HFFc6 (cell line): Measurements from ENCODE around the gene SLC22A23. TPM values are rescaled to one million over a fixed set of nuclear protein-coding genes. Genes with fewer than 3 reads are reported as not detected.
A peak's percentile ranks its signal among the peaks of the same experiment; 100 is the strongest.

ENCODE experiments used
- DNase-seq: peaks from one replicate; pipeline ENCODE4 v3.0.0-alpha.2; 2018
- H3K27ac Mint-ChIP-seq: 2 replicates; pipeline ENCODE4 v1.8.0; 2020; ENCODE audit warnings: mild to moderate bottlenecking, mixed read lengths
- H3K27me3 Mint-ChIP-seq: 2 replicates; pipeline ENCODE4 v1.8.0; 2021; ENCODE audit warnings: mild to moderate bottlenecking, moderate library complexity, mixed read lengths; ENCODE audit not compliant: insufficient read depth
- H3K36me3 Mint-ChIP-seq: 2 replicates; pipeline ENCODE4 v1.8.0; 2021; ENCODE audit warnings: low read depth, mixed read lengths
- H3K4me1 Mint-ChIP-seq: 2 replicates; pipeline ENCODE4 v1.8.0; 2020; ENCODE audit warnings: low read depth, mixed read lengths
- H3K4me3 Mint-ChIP-seq: 2 replicates; pipeline ENCODE4 v1.8.0; 2020; ENCODE audit warnings: mild to moderate bottlenecking, moderate library complexity, mixed read lengths
- H3K9me3 Mint-ChIP-seq: 2 replicates; pipeline ENCODE4 v1.8.0; 2020; ENCODE audit warnings: mild to moderate bottlenecking, mixed read lengths
- CTCF ChIP-seq: fragments of 200-600 bp; sonication (generic); IDR thresholded peaks from 2 replicates; pipeline ENCODE4 v1.5.0; 2021; ENCODE audit warnings: antibody characterized with exemption, mild to moderate bottlenecking
- total RNA-seq, 6 experiments: library from RNA; stranded (reverse); fragmentation: NEBNext Ultra II Directional; extraction: Animal tissue kit (Norgen Biotek cat#: 25700); gene quantifications; 2 replicates in 1 of 6; 3 replicates in 5 of 6; pipeline ENCODE4 v1.2.3, GENCODE V29; 2021

Gene SLC22A23
- total RNA-seq, 6 experiments from 2014 or later = 0.10 to 0.55 (median 0.21) TPM

DNA sequence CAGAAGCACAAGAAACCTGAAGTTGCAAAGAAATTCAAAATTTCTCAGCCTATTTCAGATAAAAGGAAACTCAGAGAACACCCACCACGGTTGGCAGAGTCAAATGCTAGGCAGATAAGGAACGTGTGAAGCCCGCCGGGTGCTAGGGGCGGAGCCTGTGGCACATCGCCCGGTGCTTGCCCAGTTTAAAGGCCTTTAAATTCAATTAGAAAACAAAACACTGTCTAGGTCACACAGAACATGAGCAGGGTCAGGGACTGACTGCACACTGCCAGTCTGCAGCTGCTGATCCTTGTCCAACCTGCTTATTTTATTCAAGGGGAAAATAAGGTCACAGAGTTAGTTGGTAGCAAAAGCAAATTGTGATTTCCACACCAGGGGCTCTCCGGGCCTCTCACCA lies 122.3 kb downstream of the SLC22A23 start:
- Mint-ChIP-seq H3K27me3 (peaks cover 41% of the 10 kb centered on the region), H3K4me1 (peaks cover 7% of the 10 kb centered on the region; the same call in 1 of the 2 replicates), H3K4me3 (no peak overlapping the region), H3K27ac (no peak overlapping the region), H3K9me3 (no peaks in the 10 kb centered on the region), H3K36me3 (no peaks in the 10 kb centered on the region)
- TF ChIP-seq CTCF = no peak
- no peak for DNase-seq

DNA sequence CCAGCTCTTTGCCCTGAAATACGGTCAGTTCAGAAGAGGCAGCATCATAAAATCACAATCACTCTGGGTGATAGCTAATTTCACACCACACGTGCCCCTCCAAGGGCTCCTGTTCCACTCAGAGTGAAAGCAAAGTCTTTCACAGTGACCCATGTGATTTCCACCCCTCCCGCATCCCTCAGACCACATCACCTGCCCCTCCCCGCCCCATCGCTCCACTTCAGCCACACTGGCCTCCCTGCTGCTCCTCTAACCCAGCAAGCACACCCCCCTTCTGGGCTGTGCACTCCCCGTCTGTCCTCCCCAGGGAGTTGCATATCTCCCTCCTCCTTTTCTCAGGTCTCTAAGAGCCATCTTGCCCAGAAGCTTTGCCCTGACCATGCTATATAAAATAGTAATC lies 123.6 kb downstream of the SLC22A23 start:
- Mint-ChIP-seq H3K36me3 (no peaks in the 10 kb centered on the region), H3K4me3 (no peak overlapping the region), H3K27ac (no peak overlapping the region), H3K27me3 (peaks cover 37% of the 10 kb centered on the region), H3K9me3 (no peaks in the 10 kb centered on the region), H3K4me1 (peaks cover 7% of the 10 kb centered on the region; the same call in 1 of the 2 replicates)
- no peak for DNase-seq
- no peak for TF ChIP-seq CTCF

- H3K9me3 Mint-ChIP-seq = no peaks in the 10 kb centered on the region
- H3K4me3 Mint-ChIP-seq = no peak overlapping the region
- TF ChIP-seq CTCF = no peak
- no peaks in the 10 kb centered on the region for H3K36me3 Mint-ChIP-seq
- H3K4me1 Mint-ChIP-seq = no peaks in the 10 kb centered on the region
- peaks cover 41% of the 10 kb centered on the region for H3K27me3 Mint-ChIP-seq
- no peak overlapping the region for H3K27ac Mint-ChIP-seq
- no peak for DNase-seq
Observed at GRCh38 chr6:3331971-3332370, 124.9 kb downstream of the SLC22A23 start.

- no peaks in the 10 kb centered on the region for H3K4me1 Mint-ChIP-seq
- no peak overlapping the region for H3K4me3 Mint-ChIP-seq
- H3K27me3 Mint-ChIP-seq = peaks cover 41% of the 10 kb centered on the region
- H3K27ac Mint-ChIP-seq = no peak overlapping the region
- DNase-seq = no peak
- no peaks in the 10 kb centered on the region for H3K9me3 Mint-ChIP-seq
- no peak for TF ChIP-seq CTCF
- H3K36me3 Mint-ChIP-seq = no peaks in the 10 kb centered on the region
Observed at GRCh38 chr6:3331494-3331893, 125.4 kb downstream of the SLC22A23 start.

DNA sequence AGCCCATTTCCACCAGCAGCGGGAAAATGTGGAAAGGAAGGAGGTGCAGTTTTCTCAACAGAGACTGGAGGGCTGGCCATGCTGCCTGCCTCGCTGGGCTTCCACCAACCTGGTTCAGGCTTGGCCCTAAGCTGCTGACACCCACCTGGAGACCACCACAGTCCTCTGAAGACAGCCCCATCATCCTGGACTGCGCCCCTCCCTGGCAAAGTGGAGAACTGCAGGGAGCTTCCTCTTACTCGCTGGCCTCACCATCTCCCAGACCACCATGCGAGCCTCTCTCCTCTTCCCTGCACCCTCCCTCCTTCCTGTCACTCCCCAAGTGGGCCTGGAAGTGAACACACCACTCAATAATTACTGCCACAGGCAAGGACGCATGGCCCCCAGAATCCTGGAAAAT lies 126.7 kb downstream of the SLC22A23 start:
- H3K27ac Mint-ChIP-seq = no peak overlapping the region
- H3K27me3 Mint-ChIP-seq = peaks cover 40% of the 10 kb centered on the region
- no peak overlapping the region for H3K4me3 Mint-ChIP-seq
- H3K9me3 Mint-ChIP-seq = no peaks in the 10 kb centered on the region
- peaks cover under 1% of the 10 kb centered on the region; the same call in 1 of the 2 replicates for H3K4me1 Mint-ChIP-seq
- no peak for DNase-seq
- TF ChIP-seq CTCF = peak; percentile 34
- no peaks in the 10 kb centered on the region for H3K36me3 Mint-ChIP-seq
